ENCODE data around the gene GPC1.

Gene GPC1

GRCh38 chr2:240443891-240444301 lies 8.4 kb downstream of the GPC1 start:
- no peak for DNase-seq

- no peak for DNase-seq
Measured at GRCh38 chr2:240444464-240444863, 9.0 kb downstream of the GPC1 start.

- DNase-seq: no peak
Measured at GRCh38 chr2:240445961-240446663, 10.6 kb downstream of the GPC1 start.

GRCh38 chr2:240446664-240447175 lies 11.3 kb downstream of the GPC1 start:
- no peak for DNase-seq

- DNase-seq: no peak
Measured at GRCh38 chr2:240447331-240447730, 11.9 kb downstream of the GPC1 start.

- DNase-seq: no peak
Measured at GRCh38 chr2:240447934-240448333, 12.5 kb downstream of the GPC1 start.

GRCh38 chr2:240448387-240449274 lies 13.2 kb downstream of the GPC1 start:
- no peak for DNase-seq

- DNase-seq: no peak
Measured at GRCh38 chr2:240449764-240450531, 14.5 kb downstream of the GPC1 start.

GRCh38 chr2:240450532-240451107 lies 15.2 kb downstream of the GPC1 start:
- DNase-seq: no peak

GRCh38 chr2:240451108-240451611 lies 15.7 kb downstream of the GPC1 start:
- DNase-seq: no peak

- no peak for DNase-seq
Measured at GRCh38 chr2:240451791-240452461, 16.5 kb downstream of the GPC1 start.

- no peak for DNase-seq
Measured at GRCh38 chr2:240452462-240453256, 17.2 kb downstream of the GPC1 start.

GRCh38 chr2:240453461-240454105 lies 18.1 kb downstream of the GPC1 start:
- DNase-seq: no peak

- no peak for DNase-seq
Measured at GRCh38 chr2:240454106-240454901, 18.8 kb downstream of the GPC1 start.

- no peak for DNase-seq
Measured at GRCh38 chr2:240455272-240455646, 19.8 kb downstream of the GPC1 start.

- DNase-seq: no peak
Measured at GRCh38 chr2:240455647-240456446, 20.4 kb downstream of the GPC1 start.

- DNase-seq: no peak
Measured at GRCh38 chr2:240456447-240457222, 21.2 kb downstream of the GPC1 start.
